NCI-H146 (cell line): Measurements from ENCODE around the gene TIMP3.
A peak's percentile ranks its signal among the peaks of the same experiment; 100 is the strongest.

Experiments
- DNase-seq: peaks from one replicate; lab custom pipeline; 2025; lab: John Stamatoyannopoulos, UW

Gene TIMP3

DNA sequence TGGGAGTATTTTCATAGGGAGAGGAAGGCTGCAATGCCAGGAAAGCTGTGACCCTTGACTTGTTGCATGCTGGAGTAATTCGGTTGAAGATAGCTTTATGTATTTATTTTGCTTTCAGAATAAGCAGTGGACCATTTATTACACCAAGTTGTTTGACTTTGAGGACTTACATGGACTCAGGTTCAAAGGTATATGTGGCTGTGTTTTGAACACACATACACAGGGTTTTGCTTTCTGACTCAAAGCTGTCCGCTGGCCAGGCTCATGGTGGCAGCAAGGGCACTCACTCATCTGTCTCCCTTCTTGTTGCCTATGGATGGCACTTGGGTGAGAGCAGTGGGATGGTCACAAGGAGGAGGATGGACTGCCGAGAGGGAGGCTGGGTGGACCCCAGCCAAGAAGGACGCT, 6.5 kb downstream of the TIMP3 start:
- no peak for DNase-seq

DNA sequence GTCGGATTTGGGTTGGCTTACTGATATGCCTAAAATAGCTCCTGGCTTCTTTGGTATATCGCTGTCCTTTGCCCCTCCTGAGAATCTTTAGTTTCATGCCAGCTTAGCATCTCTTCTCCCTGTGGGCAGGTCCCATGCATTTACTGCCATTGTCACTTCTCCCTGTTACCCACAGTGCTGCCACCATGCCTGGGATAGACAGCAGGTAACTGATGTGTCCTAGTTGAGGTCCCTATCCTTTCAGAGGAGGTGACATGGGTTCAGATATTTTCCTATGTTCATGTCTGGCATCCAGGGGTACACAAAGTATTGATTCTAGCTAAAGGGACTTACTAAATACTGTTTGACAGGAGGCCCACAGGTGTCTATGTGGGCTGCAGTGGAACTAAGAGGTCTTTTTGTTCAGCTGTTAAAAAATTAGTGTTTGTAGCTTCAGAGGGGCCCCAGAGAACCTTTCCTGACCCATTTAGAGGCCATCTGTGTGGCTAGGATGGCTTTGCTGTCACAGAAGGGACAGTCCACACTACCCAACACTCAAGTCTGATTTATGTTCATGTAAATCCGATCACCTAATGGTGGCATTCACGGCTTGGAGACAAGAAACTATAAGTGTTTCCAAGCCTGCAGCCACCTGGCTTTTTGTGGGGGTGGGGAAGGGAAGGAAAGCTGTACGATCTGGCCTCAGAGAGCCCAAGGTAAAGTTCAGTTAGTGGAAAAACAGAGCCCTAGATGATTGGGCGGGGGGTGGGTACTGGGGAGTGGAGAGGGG, 8.5 kb downstream of the TIMP3 start:
- no peak for DNase-seq

DNA sequence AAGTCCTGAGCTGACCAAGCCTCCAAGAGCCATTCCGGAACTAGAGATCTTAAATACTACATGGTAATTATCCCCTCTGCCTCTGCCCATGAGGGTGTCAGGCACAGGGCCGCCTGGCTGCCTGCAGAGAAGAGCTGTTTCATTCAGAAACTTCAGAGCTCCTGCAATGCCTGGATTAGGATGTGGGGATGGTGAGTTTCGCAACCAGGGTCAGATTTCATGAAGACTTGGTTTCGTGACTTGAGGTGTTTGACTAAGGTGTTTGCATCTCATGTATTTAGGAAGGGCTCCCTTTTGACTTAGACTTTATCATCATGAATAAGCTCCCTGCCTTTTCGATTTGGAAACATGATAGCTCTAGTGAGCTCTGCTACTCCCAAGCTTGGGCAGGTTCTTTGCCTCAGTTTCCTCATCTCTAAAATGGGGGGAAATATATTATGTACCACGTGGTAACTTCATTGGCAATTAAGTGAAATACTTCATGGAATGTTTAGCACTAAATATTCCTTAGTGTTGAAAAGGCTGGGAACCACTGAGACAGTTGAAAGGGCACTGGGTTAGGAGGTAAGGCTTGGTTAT, 9.1 kb downstream of the TIMP3 start:
- no peak for DNase-seq

- no peak for DNase-seq
Observed at GRCh38 chr22:32811788-32812545, 10.5 kb downstream of the TIMP3 start.

- no peak for DNase-seq
Observed at GRCh38 chr22:32814285-32814860, 12.9 kb downstream of the TIMP3 start.

DNA sequence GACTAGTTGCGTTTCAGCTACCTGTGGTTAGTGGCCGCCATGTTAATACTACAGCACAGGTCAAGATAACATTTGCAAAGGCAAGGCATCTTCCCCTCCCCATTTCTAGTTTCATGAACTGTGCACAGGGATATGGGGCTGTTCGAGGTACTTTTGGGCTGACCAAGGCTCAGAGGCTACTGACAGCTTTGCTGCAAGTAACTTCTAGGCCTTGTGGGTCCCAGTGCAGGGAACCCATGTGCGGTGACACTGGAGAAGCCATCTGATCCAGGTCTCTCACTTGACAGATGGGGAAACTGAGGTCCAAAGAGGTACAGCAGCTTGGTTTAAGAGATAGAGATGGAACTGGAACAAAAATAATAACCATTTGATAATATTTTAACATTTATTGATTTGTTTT, 13.6 kb downstream of the TIMP3 start:
- DNase-seq, result no peak

DNA sequence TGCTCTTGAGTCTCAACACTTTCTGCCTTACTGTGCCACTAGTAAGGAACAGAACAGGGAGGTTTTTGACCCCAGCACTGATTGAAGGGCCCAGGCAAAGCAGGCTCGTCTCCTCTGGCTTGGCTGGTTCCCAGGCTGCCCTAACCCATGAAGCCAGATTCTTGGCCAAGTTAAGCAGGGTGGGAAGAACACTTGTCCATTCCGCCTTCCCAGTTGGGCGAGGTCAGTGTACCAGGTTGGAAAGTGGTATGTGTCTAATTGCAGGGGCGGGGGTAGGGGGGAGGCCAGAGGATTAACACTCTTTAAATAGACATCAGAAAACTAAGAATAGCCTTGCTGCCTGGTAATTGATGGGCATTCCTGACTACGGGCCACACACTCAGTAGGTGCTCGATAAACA, 14.4 kb downstream of the TIMP3 start:
- DNase-seq, result no peak

GRCh38 chr22:32817137-32817730, 15.7 kb downstream of the TIMP3 start:
- no peak for DNase-seq

- DNase-seq, result no peak
Observed at GRCh38 chr22:32818446-32819115, 17.1 kb downstream of the TIMP3 start.

- DNase-seq, result no peak
Observed at GRCh38 chr22:32819120-32819519, 17.6 kb downstream of the TIMP3 start.

- no peak for DNase-seq
Observed at GRCh38 chr22:32820131-32821119, 18.9 kb downstream of the TIMP3 start.

DNA sequence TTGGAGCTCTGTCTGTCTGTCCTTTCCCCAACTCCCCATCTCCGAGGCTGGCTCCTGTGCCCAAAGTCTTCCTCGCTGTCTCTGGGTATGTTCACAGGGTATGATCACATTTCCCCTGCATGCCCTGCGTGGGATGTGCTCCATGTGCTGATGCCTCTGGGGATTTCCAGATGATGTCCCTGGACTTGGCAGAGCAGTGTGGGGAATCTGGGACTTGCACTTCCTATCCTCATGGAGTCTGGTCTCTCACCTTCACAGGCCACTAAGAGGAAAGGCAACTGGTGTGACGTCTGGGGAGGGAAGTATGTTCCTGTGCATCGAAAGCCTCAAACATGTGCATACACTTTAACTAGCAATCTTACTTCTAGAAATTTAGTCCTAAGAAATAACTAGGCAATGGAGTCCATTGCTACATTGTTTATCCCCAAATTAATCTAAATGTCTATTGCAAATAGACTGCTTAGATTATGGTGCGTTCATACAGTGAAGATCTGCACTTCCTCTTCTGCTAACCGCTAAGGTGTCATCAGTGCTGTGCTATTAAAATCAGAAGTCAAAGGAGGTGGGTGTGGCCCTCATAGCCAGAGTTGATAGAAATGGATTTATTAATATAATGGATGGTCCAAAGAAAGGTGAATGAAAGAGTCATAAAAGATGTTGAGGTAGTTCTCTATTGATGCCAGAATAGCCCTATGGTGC, 20.8 kb downstream of the TIMP3 start:
- DNase-seq, result no peak

DNA sequence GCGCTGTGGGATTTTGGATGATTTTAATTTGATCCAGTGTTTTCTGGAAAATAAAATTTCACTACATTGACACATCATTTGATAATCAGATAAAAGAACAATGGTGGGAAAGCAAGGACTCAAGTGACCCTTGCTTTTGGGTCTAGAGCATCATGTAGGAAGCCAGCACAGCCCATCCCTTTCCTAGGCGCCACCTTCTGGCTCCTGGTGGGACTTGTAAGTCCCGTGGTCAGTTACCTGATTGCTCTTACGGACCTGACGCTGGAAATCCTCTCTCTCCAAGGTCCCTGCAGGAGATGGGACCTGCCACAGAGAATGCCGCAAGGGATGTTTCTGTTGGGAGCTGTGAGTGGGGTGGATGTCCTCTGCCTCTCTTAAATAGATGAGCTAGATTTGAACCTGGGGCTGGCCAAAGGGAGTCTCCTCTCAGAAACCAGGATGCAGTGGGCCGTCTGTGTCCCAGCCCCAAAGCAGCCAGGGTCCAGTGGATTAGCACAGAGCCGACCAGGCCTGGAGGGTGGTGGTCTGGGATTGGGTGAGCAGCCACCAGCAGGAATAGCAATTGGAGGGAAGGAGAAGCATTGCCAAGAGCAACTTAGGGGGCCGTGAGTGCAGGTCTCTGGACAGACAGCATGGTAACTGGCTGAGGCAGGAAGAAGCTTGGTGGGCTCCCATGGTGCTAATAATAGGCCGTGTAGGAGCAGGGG, 21.7 kb downstream of the TIMP3 start:
- DNase-seq, result peak; percentile 31

- DNase-seq, result no peak
Observed at GRCh38 chr22:32824531-32825312, 23.2 kb downstream of the TIMP3 start.

- no peak for DNase-seq
Observed at GRCh38 chr22:32826537-32826936, 25.0 kb downstream of the TIMP3 start.

DNA sequence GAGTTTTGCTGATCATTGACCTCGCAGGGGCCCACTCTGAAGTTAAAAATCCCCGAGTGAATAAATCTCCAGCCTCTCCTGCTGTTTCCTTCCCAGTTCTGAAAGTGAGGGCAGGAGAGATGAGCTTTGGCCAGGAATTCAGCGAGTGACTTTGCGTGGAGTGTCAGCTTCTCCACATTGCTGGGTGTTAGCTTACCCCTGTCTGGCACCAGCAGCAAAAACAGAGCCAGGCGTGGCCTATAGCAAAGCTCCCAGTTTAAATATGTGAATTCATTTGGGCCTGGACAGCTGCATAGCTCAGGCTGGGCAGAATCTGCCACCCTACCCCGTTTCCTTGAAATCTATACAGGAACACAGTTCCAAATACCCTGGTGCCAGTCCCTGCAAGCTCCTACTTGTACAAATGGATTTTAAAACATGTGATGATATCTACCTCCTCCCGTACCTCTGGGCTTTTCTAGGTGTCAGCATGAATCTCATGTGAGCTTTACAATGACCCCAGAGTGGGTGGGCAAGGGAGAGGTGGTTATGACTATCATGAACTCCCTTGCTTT, 25.6 kb downstream of the TIMP3 start:
- DNase-seq, result no peak

- DNase-seq, result no peak
Observed at GRCh38 chr22:32828150-32828549, 26.6 kb downstream of the TIMP3 start.

DNA sequence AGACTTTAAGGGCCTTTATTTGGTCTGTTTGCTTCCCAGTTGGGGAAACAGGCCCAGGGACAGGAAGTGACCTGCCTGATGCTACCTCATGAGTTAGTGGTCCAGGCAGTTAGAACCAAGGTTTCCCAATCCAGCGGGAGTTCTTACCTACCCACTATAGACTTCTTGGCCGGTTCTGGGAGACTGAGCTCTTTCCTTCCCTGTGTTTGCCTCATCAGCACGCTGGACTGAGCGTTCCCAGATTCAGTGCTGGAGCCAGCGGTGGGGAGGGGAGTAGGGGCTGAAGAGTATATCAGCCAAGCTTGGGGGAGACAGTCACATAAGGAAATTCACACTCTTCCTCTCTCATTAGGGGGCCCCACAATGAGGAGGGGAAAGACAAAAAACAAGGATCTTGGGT, 27.1 kb downstream of the TIMP3 start:
- no peak for DNase-seq
